HEK293 (cell line): Measurements from ENCODE around the gene INSIG2.

Source experiments
- CTCF ChIP-seq: fragments of 450-650 bp; formaldehyde crosslinking; IDR thresholded peaks from 2 replicates; pipeline ENCODE4 v1.5.1; 2016; ENCODE audit warnings: missing biosample characterization, missing genetic modification characterization
- HOXA7 ChIP-seq: sonication (generic); formaldehyde crosslinking; IDR thresholded peaks from 2 replicates; pipeline ENCODE4 v1.8.1; 2022; ENCODE audit warnings: missing genetic modification reagents, borderline replicate concordance
- OSR2 ChIP-seq: fragments of 450-650 bp; formaldehyde crosslinking; IDR thresholded peaks from 2 replicates; pipeline ENCODE4 v1.5.1; 2016; ENCODE audit warnings: missing biosample characterization, missing genetic modification characterization
- ZNF302 ChIP-seq: fragments of 450-650 bp; formaldehyde crosslinking; IDR thresholded peaks from 2 replicates; pipeline ENCODE4 v1.5.1; 2016; ENCODE audit warnings: missing biosample characterization, missing genetic modification characterization, low read depth

GRCh38 chr2:118044103-118044716, 44.1 kb upstream of the INSIG2 start:
- TF ChIP-seq ZNF302 (tag by site-specific recombination) = no peak
- no peak for TF ChIP-seq CTCF (tag by site-specific recombination)
- TF ChIP-seq HOXA7 (CRISPR knock-in tag) = no peak
- TF ChIP-seq OSR2 = no peak
